Stimulated activated effector memory CD8-positive, alpha-beta T cell treated with anti-CD3 and anti-CD28 coated beads, Interleukin-12 subunit alpha, Interleukin-12 subunit beta, amount 100 ng/mL, for 72 hours (primary cell): ENCODE measurements around the gene MAP4K4.
A peak's percentile ranks its signal among the peaks of the same experiment; 100 is the strongest.

Experiments used
- ATAC-seq: fragments of 150-1000 bp; cut with Tn5 transposase; 2 replicates; pipeline ENCODE4 v1.10.0; 2021
- DNase-seq, 2 donors: peaks; one replicate each; pipeline ENCODE4 v3.0.0; 2021 to 2022; ENCODE audit warnings: low spot score in 2 of 2
- H3K27ac Mint-ChIP-seq: one replicate; pipeline ENCODE4 v1.8.0; 2022; ENCODE audit warnings: mild to moderate bottlenecking, mixed read lengths
- H3K36me3 Mint-ChIP-seq: one replicate; pipeline ENCODE4 v1.8.0; 2022; ENCODE audit warnings: mild to moderate bottlenecking, mixed read lengths
- H3K4me1 Mint-ChIP-seq: one replicate; pipeline ENCODE4 v1.8.0; 2022; ENCODE audit warnings: mixed read lengths
- H3K4me3 Mint-ChIP-seq: one replicate; pipeline ENCODE4 v1.8.0; 2022; ENCODE audit warnings: mild to moderate bottlenecking, mixed read lengths
- H3K9me3 Mint-ChIP-seq: one replicate; pipeline ENCODE4 v1.8.0; 2022; ENCODE audit warnings: mixed read lengths

The MAP4K4 gene

GRCh38 chr2:101725515-101726192 lies 28.1 kb downstream of the MAP4K4 start:
- ATAC-seq (no peak), DNase-seq (peak in 1 of 2 donors; percentile 34)
- Mint-ChIP-seq H3K4me3 (no peak overlapping the region), H3K4me1 (peaks cover 80% of the 10 kb centered on the region), H3K36me3 (no peaks in the 10 kb centered on the region), H3K9me3 (peaks cover 3% of the 10 kb centered on the region), H3K27ac (no peak overlapping the region)

GRCh38 chr2:101728865-101729264 lies 31.4 kb downstream of the MAP4K4 start:
- DNase-seq (no peak), ATAC-seq (no peak)
- no peaks in the 10 kb centered on the region for H3K9me3 Mint-ChIP-seq
- H3K4me1 Mint-ChIP-seq, result peaks cover 71% of the 10 kb centered on the region
- H3K4me3 Mint-ChIP-seq, result no peak overlapping the region
- H3K27ac Mint-ChIP-seq, result no peak overlapping the region
- H3K36me3 Mint-ChIP-seq, result no peaks in the 10 kb centered on the region

- ATAC-seq, result peak; percentile 44
- no peaks in the 10 kb centered on the region for H3K9me3 Mint-ChIP-seq
- H3K4me1 Mint-ChIP-seq, result peaks cover 68% of the 10 kb centered on the region
- peak overlapping the region; percentile 31 for H3K4me3 Mint-ChIP-seq
- no peak for DNase-seq
- peak overlapping the region; percentile 58 for H3K27ac Mint-ChIP-seq
- H3K36me3 Mint-ChIP-seq, result no peaks in the 10 kb centered on the region
These were observed 32.1 kb downstream of the MAP4K4 start for GRCh38 chr2:101729521-101730190.

DNA sequence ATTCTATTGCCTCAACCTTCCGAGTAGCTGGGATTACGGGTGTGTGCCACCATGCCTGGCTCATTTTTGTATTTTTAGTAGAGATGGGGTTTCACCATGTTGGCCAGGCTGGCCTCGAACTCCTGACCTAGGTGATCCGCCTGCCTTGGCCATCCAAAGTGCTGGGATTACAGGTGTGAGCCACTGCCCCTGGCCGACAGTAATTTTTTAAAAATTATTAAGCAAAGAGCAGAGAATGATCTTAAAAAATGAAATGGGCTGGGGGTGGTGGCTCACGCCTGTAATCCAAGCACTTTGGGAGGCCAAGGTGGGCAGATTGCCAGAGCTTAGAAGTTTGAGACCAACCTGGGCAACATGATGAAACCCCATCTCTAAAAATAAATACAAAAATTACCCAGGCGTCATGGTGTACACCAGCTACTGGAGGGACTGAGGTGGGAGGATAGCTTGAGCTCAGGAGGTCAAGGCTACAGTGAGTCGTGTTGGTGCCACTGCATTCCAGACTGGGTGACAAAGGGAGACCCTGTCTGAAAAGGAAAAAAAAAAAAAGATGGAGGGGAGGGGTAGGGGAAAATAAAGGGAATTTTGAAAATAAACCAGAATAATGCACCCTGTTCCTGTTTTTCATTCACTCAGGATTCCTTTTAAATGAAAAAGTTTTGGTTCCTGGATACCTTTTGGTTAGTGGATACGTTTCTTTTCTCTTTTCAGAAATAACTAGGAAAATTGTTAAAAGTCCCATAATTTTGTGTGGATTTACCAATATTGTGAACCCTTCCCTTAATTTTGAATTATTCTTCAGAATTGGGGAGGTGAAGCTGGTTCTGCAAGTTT lies 33.9 kb downstream of the MAP4K4 start:
- ATAC-seq (no peak), DNase-seq (no peak)
- H3K4me1 Mint-ChIP-seq, result peaks cover 68% of the 10 kb centered on the region
- H3K9me3 Mint-ChIP-seq, result no peaks in the 10 kb centered on the region
- no peak overlapping the region for H3K27ac Mint-ChIP-seq
- H3K36me3 Mint-ChIP-seq, result no peaks in the 10 kb centered on the region
- no peak overlapping the region for H3K4me3 Mint-ChIP-seq

DNA sequence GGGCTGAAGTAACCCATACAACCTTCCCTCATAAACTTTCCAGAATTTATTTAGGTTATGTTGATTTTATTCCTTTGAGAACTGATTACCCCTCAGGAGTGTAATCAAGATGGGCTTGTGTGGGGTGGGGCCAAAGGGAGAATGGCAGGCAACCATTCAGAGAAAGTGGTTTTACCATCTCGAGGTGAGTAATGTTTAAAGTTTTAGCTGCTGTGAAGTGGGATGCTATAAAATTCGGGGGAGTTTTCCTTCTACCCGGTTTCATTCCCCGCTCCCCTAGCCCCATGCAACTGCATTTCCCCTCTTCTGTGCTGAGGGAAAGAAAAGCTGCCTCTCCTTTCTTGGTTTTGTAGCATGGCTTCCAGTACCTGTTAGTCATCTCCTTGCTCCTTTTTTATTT lies 34.7 kb downstream of the MAP4K4 start:
- no peak overlapping the region for H3K4me3 Mint-ChIP-seq
- H3K9me3 Mint-ChIP-seq, result no peaks in the 10 kb centered on the region
- peaks cover 72% of the 10 kb centered on the region for H3K4me1 Mint-ChIP-seq
- H3K27ac Mint-ChIP-seq, result no peak overlapping the region
- ATAC-seq, result no peak
- H3K36me3 Mint-ChIP-seq, result no peaks in the 10 kb centered on the region
- DNase-seq, result no peak

- no peak for ATAC-seq
- H3K36me3 Mint-ChIP-seq, result no peaks in the 10 kb centered on the region
- no peak overlapping the region for H3K27ac Mint-ChIP-seq
- no peak overlapping the region for H3K4me3 Mint-ChIP-seq
- H3K4me1 Mint-ChIP-seq, result peaks cover 78% of the 10 kb centered on the region
- H3K9me3 Mint-ChIP-seq, result no peaks in the 10 kb centered on the region
- DNase-seq, result no peak
These were observed 35.3 kb downstream of the MAP4K4 start for GRCh38 chr2:101732773-101733256.

- DNase-seq, result no peak
- H3K27ac Mint-ChIP-seq, result no peak overlapping the region
- H3K9me3 Mint-ChIP-seq, result no peaks in the 10 kb centered on the region
- H3K36me3 Mint-ChIP-seq, result no peaks in the 10 kb centered on the region
- H3K4me1 Mint-ChIP-seq, result peaks cover 84% of the 10 kb centered on the region
- H3K4me3 Mint-ChIP-seq, result no peak overlapping the region
- ATAC-seq, result no peak
These were observed 35.9 kb downstream of the MAP4K4 start for GRCh38 chr2:101733257-101733993.

DNA sequence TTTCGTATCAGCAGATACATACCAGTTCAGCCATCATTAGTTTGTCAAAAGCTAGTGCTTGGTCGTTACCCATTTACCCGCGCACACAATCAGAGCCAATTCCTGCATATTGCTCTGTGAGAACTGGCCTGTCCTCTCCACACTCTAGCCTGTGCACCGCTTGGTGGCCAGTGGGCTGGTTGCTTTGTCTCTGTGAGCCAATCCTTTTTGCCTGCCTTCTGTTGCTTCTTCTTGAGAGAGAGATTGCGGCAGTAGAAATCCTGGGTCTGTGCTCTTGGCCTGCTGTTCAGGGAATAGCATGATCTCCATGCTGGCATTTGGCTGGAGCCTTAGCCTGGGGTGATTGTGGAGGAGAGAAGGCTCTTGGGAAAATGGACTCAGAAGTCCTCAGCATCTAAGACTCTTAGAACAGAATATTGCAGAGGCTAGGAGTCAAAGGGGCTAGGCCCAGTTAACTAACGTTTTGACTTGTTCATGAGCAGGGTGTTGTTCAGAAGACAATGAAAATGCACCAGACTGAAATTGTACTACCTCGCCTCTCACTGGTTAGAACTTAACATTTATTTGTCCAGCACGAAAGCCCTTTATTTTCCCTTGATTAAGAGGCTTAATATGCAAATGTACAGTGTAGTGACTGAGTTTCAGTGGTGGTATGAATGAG lies 37.1 kb downstream of the MAP4K4 start:
- no peak for ATAC-seq
- no peak overlapping the region for H3K4me3 Mint-ChIP-seq
- no peaks in the 10 kb centered on the region for H3K36me3 Mint-ChIP-seq
- H3K9me3 Mint-ChIP-seq, result no peaks in the 10 kb centered on the region
- H3K4me1 Mint-ChIP-seq, result peaks cover 77% of the 10 kb centered on the region
- DNase-seq, result no peak
- no peak overlapping the region for H3K27ac Mint-ChIP-seq

DNA sequence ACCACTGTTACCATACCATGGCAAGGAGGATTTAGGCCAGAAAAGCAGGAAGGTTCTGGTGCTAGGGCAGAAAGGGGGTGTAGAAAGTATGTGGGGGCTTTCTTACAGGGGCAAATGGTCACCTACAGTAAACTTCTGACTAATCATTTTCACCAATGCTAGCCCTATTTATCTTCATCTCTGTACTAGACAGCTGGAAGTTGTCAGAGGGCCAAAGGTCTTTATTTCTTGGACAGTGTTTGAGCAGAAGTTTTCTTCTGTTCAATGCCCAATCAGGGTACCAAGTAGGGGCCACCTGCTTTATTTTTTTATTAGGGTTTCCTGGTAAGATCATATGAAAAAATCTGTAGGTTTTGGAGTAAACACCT lies 37.6 kb downstream of the MAP4K4 start:
- DNase-seq (no peak), ATAC-seq (no peak)
- no peaks in the 10 kb centered on the region for H3K9me3 Mint-ChIP-seq
- H3K27ac Mint-ChIP-seq, result no peak overlapping the region
- H3K4me1 Mint-ChIP-seq, result peaks cover 72% of the 10 kb centered on the region
- no peak overlapping the region for H3K4me3 Mint-ChIP-seq
- no peaks in the 10 kb centered on the region for H3K36me3 Mint-ChIP-seq

GRCh38 chr2:101736233-101736632 lies 38.7 kb downstream of the MAP4K4 start:
- Mint-ChIP-seq H3K36me3 (no peaks in the 10 kb centered on the region), H3K9me3 (no peaks in the 10 kb centered on the region), H3K27ac (peak overlapping the region; percentile 52), H3K4me1 (peaks cover 72% of the 10 kb centered on the region), H3K4me3 (no peak overlapping the region)
- DNase-seq (no peak), ATAC-seq (no peak)

GRCh38 chr2:101736861-101737291 lies 39.4 kb downstream of the MAP4K4 start:
- peak overlapping the region; percentile 0 for H3K4me3 Mint-ChIP-seq
- DNase-seq, result no peak
- H3K4me1 Mint-ChIP-seq, result peaks cover 76% of the 10 kb centered on the region
- H3K27ac Mint-ChIP-seq, result peak overlapping the region; percentile 52
- ATAC-seq, result peak; percentile 95
- no peaks in the 10 kb centered on the region for H3K9me3 Mint-ChIP-seq
- no peaks in the 10 kb centered on the region for H3K36me3 Mint-ChIP-seq

DNA sequence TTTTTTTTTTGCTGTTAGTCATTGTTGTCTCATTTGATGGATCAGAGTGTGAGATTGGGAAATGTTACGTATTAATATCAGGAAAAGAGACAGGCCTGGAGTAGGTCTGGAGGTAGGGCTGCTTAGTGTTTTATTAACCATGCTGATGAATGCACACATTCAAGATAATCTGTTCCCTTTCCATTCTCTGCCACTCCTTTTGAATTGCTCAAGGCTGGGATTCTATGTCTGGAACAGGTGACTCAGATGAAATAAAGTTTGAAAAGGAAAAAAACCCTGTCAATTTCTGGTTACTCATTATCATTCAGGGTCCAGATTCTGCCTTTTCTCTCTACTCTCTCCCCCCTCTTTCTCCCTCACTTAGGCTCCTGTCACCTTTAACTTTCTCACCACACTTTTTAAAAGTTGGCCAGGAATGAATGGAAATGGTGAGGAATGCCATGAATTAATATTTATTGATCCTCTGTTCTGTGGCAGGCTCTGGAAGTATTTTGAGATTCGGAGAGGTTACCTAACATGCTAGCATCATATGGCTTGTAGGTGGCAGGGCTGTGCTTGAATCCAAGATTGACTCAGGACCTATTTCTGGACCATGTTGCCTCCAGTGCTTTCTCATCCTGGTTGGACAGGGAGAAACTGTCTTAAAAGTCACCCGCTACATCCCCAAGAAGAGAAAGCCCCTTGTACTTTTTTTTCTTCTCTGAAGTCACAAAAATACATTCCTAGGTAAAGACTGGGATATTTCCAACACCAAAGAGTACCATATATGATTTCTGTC lies 40.2 kb downstream of the MAP4K4 start:
- no peaks in the 10 kb centered on the region for H3K36me3 Mint-ChIP-seq
- ATAC-seq (no peak), DNase-seq (no peak)
- no peaks in the 10 kb centered on the region for H3K9me3 Mint-ChIP-seq
- peak overlapping the region; percentile 0 for H3K4me3 Mint-ChIP-seq
- peaks cover 77% of the 10 kb centered on the region for H3K4me1 Mint-ChIP-seq
- H3K27ac Mint-ChIP-seq, result peak overlapping the region; percentile 52

- Mint-ChIP-seq H3K36me3 (no peaks in the 10 kb centered on the region), H3K4me1 (peaks cover 77% of the 10 kb centered on the region), H3K4me3 (no peak overlapping the region), H3K9me3 (no peaks in the 10 kb centered on the region), H3K27ac (no peak overlapping the region)
- ATAC-seq (no peak), DNase-seq (no peak)
These were observed 41.1 kb downstream of the MAP4K4 start for GRCh38 chr2:101738649-101739048.

GRCh38 chr2:101740555-101740964 lies 43.1 kb downstream of the MAP4K4 start:
- Mint-ChIP-seq H3K9me3 (no peaks in the 10 kb centered on the region), H3K4me1 (peaks cover 78% of the 10 kb centered on the region), H3K36me3 (no peaks in the 10 kb centered on the region), H3K27ac (no peak overlapping the region), H3K4me3 (no peak overlapping the region)
- DNase-seq (no peak), ATAC-seq (no peak)
